Measurements from ENCODE around the gene RUNDC1.
"Not testable (repeated sequence)": the region's sequence is repeated elsewhere in the genome, so short reads cannot be mapped to it uniquely, and the experiment has no call there.

RUNDC1 gene

GRCh38 chr17:42975265-42975664, 5.1 kb upstream of the RUNDC1 start:
- ChIA-PET POLR2A (no interaction called here), CTCF (interaction anchor here (1.4 kb wide), 1 partner anchor 23 kb away, joined by 4 read pairs; the partner anchor contains the start of gene RPL27)
- no peak for DNase-seq (ENCODE audit: low read depth, low spot score)
- H3K4me3 ChIP-seq (ENCODE audit: low read depth, low read length) = no peak overlapping the region
- TF ChIP-seq CTCF (IDR thresholded peaks at IDR 0.05; ENCODE audit: insufficient read depth, low read length, missing control alignments) = no peak

- ChIA-PET POLR2A (interaction anchor here (0.6 to 1.5 kb wide), 2 partner anchors 17 to 22 kb away, joined by 3 to 4 read pairs; partner anchors contain the start of gene RPL27), CTCF (interaction anchor here (0.9 to 1.4 kb wide), 2 partner anchors 21 to 22 kb away, joined by 3 to 4 read pairs; partner anchors contain the start of gene RPL27)
These were observed 4.7 kb upstream of the RUNDC1 start for GRCh38 chr17:42975701-42976100.

GRCh38 chr17:42979511-42980273, 673 bp upstream of the RUNDC1 start, which contains the start of gene PTGES3L:
TSS of gene PTGES3L (minus strand) at chr17:42980080. CDS start at chr17:42980053, 27 bp downstream.
- ChIA-PET POLR2A (interaction anchor here (1.0 kb wide), 1 partner anchor 18 kb away, joined by 5 read pairs; the partner anchor contains the start of gene RPL27), CTCF (interaction anchor here (1.4 to 2.6 kb wide), 2 partner anchors 18 to 136 kb away, joined by 3 to 14 read pairs; partner anchors contain the start of gene RPL27)
- peak within 1 kb of the TSS; percentile 78 for H3K4me3 ChIP-seq (ENCODE audit: low read depth, low read length)
- no peak for DNase-seq (ENCODE audit: low read depth, low spot score)
- TF ChIP-seq CTCF (IDR thresholded peaks at IDR 0.05; ENCODE audit: insufficient read depth, low read length, missing control alignments) = no peak

More at GRCh38 chr17:42975701-42976100, 4.7 kb upstream of the RUNDC1 start:
- DNase-seq (ENCODE audit: low read depth, low spot score); H3K4me3 ChIP-seq (ENCODE audit: low read depth, low read length): not testable (repeated sequence)

- peak overlapping the region; percentile 78 for H3K4me3 ChIP-seq (ENCODE audit: low read depth, low read length)
- POLR2A ChIA-PET = no interaction called here
- TF ChIP-seq CTCF (IDR thresholded peaks at IDR 0.05; ENCODE audit: insufficient read depth, low read length, missing control alignments) = no peak
- CTCF ChIA-PET = no interaction called here
- no peak for DNase-seq (ENCODE audit: low read depth, low spot score)
These were observed 517 bp downstream of the RUNDC1 start for GRCh38 chr17:42980766-42981397.

GRCh38 chr17:42982266-42982665, 1.9 kb downstream of the RUNDC1 start:
- no peak for TF ChIP-seq CTCF (IDR thresholded peaks at IDR 0.05; ENCODE audit: insufficient read depth, low read length, missing control alignments)
- no peak for DNase-seq (ENCODE audit: low read depth, low spot score)
- ChIA-PET CTCF (interaction anchor here (2.5 kb wide), 1 partner anchor 16 kb away, joined by 14 read pairs; the partner anchor contains the start of gene RPL27), POLR2A (no interaction called here)
- peak overlapping the region; percentile 8; the same call in 1 of the 2 replicates for H3K4me3 ChIP-seq (ENCODE audit: low read depth, low read length)

- H3K4me3 ChIP-seq (ENCODE audit: low read depth, low read length) = no peak overlapping the region
- TF ChIP-seq CTCF (IDR thresholded peaks at IDR 0.05; ENCODE audit: insufficient read depth, low read length, missing control alignments) = no peak
- DNase-seq (ENCODE audit: low read depth, low spot score) = no peak
- ChIA-PET POLR2A (no interaction called here), CTCF (interaction anchor here (4.5 kb wide), 1 partner anchor 13 kb away, joined by 35 read pairs; the partner anchor contains the start of gene RPL27)
These were observed 4.9 kb downstream of the RUNDC1 start for GRCh38 chr17:42985225-42985624.

Data from AG04449 (cell line).